Kidney capillary endothelial cell (primary cell): Measurements from ENCODE around the gene TRIM43.
"Not testable (repeated sequence)": the region's sequence is repeated elsewhere in the genome, so short reads cannot be mapped to it uniquely, and the experiment has no call there.

Experiments
- DNase-seq: peaks from one replicate; pipeline ENCODE4 v3.0.0-alpha.2; 2018; ENCODE audit warnings: low spot score

TRIM43 gene

DNA sequence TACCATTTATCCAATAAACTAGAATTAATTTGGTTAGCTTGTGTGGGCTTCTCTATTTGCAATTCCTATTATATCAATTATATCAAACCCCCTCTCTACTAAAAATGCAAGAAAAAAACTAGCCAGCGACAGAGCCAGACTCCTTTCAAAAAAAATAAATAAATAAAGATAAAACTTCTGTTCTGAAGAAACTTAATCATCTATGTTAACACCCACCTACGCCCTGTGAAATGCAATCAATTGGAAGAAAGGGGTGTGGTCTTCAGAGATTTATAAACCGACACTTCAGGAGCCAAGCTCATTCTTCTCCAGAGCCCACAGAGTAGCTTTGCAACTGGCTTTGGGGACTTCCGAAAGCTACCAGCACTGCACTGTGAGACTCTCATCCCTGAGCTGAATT is at the start of gene TRIM43:
TSS of gene TRIM43 (plus strand) at position 301 of the 400 bp plus-strand sequence. CDS start 2,023 bp downstream, outside the sequence.
- not testable (repeated sequence) for DNase-seq

DNA sequence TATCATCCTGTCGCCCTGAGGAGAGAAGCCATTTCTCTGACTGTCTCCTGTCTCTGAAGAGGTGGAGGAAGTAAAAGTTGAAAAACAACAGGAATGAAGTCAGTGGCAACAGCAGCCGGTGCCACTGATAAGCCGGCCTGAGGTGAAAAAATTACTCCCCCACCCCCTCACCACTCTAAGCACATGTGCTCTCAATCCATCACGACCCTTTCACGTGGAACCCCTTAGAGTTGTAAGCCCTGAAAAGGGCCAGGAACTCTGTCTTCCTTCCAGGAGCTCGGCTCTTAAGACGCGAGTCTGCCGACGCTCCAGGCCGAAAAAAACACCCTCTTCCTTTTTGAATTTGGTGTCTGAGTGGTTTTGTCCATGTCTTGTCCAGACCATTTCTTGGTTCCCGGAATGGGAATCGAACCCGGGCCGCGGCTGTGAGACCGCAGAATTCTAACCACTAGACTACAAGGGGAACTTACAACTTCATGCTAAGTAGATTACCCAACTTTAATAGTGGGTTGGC is 40.7 kb upstream of the TRIM43 start:
- no peak for DNase-seq

- no peak for DNase-seq
Measured at GRCh38 chr2:95552911-95553310, 38.9 kb upstream of the TRIM43 start.

GRCh38 chr2:95569170-95569569 is 22.6 kb upstream of the TRIM43 start:
- no peak for DNase-seq

GRCh38 chr2:95573866-95574265 is 17.9 kb upstream of the TRIM43 start:
- DNase-seq = no peak

GRCh38 chr2:95574506-95574905 is 17.3 kb upstream of the TRIM43 start:
- no peak for DNase-seq

DNA sequence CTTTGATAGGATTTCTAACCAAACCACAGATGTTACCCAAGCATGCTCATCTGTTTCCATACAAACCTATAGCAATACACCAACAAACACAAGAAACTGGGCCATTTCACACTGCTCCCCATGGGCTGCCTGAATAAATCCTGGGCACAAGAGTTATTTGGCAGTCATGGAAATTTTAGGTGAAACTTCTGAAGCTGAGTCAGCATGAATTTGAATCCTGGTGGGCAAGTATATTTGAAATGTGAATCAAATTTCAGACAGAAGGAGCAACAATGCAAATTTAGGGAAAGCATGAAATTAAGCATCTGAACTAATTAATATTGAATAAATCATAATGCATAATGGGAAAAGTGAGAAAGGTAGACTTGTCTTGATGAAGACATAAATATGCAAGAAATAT is 15.9 kb upstream of the TRIM43 start:
- no peak for DNase-seq

GRCh38 chr2:95578539-95578938 is 13.3 kb upstream of the TRIM43 start:
- no peak for DNase-seq

DNA sequence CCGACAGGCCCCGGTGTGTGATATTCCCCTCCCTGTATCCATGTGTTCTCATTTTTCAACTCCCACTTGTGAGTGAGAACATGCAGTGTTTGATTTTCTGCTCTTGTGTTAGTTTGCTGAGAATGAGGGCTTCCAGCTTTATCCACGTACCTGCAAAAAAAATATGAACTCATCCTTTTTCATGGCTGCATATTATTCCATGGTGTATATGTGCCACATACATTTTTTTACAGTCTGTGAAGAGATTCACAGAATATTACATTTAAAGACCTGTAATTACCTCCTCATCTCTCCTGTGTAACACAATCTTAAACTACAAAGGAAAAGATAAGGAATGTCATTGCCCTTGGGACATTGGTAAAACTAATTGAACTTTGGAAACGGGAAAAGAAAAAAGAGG is 8.3 kb upstream of the TRIM43 start:
- not testable (repeated sequence) for DNase-seq

- DNase-seq = not testable (repeated sequence)
Measured at GRCh38 chr2:95584321-95584720, 7.5 kb upstream of the TRIM43 start.

DNA sequence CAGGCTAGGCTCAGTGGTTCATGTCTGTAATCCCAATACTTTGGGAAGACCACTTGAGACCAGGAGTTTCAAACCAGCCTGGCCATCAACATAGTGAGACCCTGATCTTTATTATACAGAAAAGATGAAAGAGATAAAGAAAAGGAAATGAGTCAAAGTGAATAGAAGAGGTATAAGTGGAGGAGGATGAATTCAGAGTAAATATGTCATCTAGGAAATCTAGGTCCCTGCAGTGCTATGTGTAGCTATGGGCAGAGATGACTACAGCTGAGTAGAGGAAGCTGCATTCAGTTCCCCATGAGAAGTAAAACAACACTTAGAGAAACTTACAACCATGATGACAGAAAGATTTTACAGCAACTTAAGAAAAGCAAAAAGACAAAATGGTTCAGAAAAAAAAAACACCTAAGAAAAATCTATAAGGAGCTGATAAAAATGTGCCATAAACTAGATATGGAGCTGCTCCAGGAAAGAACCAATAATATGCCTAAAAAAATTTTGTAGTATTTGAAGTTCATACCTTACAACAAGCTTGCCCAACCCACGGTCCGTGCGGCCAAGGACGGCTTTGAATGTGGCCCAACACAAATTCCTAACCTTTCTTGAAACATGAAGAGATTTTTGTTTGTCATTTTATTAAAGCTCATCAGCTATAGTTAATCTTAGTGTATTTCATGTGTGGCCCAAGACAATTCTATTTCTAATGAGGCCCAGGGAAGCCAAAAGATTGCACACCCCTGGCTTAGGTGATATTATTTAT is 1.8 kb upstream of the TRIM43 start:
- DNase-seq = not testable (repeated sequence)

GRCh38 chr2:95592973-95593372 is 1.2 kb downstream of the TRIM43 start:
- DNase-seq = not testable (repeated sequence)

- DNase-seq = not testable (repeated sequence)
Measured at GRCh38 chr2:95595012-95595411, 3.2 kb downstream of the TRIM43 start.

- DNase-seq = not testable (repeated sequence)
Measured at GRCh38 chr2:95601301-95601700, 9.5 kb downstream of the TRIM43 start.

GRCh38 chr2:95602146-95602545 is 10.3 kb downstream of the TRIM43 start:
- not testable (repeated sequence) for DNase-seq

- DNase-seq = not testable (repeated sequence)
Measured at GRCh38 chr2:95608356-95608755, 16.6 kb downstream of the TRIM43 start.

DNA sequence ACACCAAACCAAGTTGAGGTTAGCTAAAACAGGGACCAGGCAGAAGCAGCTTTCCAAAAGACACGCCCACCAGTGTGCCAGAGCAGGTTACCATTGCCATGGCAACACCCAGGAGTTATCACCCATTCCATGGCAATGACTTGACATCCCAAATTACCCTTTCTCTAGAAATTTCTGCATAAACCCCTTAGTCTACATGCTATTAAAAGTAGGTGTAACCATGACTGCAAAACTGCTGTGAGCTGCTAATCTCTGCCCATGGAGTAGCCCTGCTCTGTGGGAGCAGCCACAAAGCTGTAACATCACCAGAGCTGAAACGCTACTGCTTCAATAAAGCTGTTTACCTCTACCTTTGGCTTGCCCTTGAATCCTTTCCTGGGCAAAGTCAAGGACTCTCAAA is 18.0 kb downstream of the TRIM43 start:
- not testable (repeated sequence) for DNase-seq

- DNase-seq = not testable (repeated sequence)
Measured at GRCh38 chr2:95613048-95613447, 21.2 kb downstream of the TRIM43 start.

DNA sequence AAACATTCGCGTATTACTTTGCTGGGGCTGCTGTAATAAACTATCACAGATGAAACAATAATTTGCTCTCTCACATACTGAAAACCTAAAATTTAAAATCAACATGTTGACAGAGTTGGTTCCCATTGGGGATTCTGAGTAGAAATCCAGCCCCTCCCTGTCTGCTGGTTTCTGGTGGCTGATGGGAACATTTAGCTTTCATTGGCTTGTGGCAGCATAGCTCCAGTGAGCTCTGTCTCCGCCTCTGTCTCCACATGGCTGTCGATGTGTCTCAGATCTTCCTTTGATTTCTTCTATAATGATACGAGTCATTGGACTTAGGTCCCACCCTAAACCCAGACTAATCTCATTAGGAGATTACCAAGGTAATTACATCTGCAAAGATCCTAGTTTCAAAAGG is 30.9 kb downstream of the TRIM43 start:
- DNase-seq = not testable (repeated sequence)

DNA sequence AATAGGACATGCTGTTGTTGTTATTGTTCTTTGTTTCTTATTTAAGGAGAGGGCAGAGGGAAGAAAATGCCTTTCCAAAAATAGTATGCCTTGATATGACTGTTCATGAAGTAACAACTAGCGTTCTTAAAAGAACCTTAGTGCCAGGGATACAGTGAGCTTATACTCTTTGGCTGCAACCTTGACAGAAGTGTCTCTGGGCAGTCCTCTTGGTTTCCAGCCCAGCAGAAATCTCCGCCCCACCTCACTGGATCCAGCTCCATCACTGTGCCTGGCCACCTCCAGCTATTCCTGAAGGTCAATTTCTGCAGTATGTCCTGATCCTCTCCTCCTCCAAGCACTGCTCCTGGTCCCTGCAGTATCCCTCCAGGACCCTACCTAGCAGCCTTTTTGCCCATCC is 39.2 kb downstream of the TRIM43 start:
- DNase-seq = not testable (repeated sequence)

- not testable (repeated sequence) for DNase-seq
Measured at GRCh38 chr2:95633626-95634259, 41.9 kb downstream of the TRIM43 start.

DNA sequence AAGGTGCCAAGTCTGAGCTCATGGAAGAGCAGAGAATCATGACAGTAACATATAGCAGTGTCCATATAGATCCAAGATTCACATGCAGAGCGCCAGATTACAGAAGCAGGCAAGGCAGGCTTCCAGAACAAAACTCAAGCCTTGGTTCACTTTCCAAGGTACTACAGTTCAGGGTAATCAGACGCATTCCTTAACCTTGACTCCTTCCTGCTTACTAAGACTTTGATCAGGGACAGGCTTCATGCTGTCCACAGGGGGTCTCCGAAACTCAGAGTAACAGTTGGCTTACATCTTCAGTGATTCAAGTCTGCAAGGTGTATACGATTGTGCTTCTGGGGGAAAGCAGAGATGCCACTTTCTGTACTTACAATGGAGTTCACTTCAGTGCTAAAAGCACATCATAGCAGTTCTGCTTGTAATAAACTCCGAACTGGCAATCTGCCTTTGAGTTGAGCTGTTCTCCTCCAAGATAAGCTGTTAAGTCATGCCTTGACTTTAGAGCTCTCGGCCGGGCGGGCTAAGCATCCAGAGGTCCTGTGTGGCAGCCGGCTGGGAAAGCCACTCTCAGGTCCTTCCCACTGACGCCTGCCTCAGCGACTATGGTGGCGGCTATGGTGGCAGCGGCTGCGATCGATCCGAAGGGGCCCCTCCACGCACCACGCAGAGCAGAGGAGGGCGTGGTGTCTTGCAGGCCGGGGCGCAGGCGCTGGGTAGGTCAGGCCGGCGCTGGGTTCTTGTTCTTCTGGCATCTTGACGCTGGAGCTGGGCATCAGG is 48.9 kb downstream of the TRIM43 start:
- DNase-seq = not testable (repeated sequence)

DNA sequence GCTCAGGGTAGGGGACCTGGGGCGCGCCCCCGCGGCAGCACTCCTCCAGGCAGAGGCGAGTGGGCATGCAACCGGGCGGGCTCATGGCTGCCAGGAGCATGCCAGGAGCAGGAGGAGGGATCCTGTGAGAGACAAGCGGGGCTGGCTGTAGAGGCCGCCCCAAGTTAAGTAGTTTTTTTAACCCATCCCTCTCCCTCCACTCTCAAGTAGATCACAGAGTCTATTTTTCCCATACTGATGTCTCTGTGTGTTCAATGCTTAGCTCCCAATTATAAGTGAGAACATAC is 49.4 kb downstream of the TRIM43 start:
- DNase-seq = not testable (repeated sequence)
